ENCODE results near the gene CDK4. TPM values are rescaled to one million over a fixed set of nuclear protein-coding genes. Genes with fewer than 3 reads are reported as not detected.

The CDK4 gene
- total RNA-seq, 1 donor from 2014 or later: 59.0 TPM

GRCh38 chr12:57755454-57756372, 3.6 kb upstream of the CDK4 start:
- no peak for DNase-seq

DNA sequence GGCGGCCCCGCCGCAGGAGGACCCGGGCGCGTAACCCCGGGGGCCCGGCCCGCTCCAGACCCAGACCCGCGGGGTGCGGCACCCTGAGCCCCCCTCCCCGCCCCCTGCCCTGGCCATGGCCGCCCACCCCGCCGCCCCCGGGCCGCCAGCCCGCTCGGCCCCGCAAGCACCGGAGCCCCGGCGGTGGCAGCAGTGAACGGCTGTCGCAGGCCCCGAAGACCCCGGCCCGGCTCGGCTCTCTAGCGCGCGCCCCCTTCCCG, 3.0 kb upstream of the CDK4 start:
- no peak for DNase-seq

GRCh38 chr12:57754411-57755193, 2.5 kb upstream of the CDK4 start, which contains the start of gene MARCHF9:
TSS of gene MARCHF9 (plus strand) at chr12:57755103. CDS start at chr12:57755529, 426 bp downstream.
- peak; percentile 14 for DNase-seq

DNA sequence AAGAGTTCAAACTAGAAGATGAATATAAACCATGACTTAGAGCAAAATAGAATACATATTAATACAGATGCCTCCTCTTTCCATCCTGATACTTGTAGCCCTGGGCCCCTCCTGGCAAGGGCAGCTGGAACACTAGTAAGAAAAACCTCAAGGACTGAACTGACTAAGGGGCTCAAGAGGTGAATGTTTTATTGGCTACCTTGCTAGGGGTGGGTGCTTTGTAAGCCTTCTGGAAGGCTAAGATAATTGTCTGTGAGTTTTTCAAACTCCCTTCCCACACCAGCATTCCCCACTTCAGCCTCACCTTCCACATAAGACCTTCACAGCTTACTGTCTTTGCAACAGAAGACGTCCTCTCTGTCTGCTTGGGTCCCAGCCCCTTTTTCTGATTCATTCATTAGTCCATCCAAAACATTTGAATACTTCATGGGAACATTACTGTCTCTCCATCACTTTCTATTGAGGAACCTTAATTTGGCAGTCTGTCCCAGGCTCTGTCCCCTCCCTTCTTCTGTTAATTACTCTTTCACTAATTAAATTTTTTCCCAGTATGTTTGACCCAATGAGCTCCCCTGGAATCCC, 1.7 kb upstream of the CDK4 start:
- no peak for DNase-seq

GRCh38 chr12:57752668-57753000, 524 bp upstream of the CDK4 start:
- no peak for DNase-seq

DNA sequence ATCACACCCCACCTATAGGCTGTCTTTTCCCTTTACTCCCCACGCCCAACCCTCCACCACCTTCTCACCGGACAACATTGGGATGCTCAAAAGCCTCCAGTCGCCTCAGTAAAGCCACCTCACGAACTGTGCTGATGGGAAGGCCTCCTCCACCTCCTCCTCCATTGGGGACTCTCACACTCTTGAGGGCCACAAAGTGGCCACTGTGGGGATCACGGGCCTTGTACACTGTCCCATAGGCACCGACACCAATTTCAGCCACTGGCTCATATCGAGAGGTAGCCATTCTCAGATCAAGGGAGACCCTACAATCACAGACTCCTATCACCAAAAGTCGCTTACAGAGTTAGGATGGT, 700 bp downstream of the CDK4 start:
- no peak for DNase-seq

GRCh38 chr12:57750561-57751431, 1.3 kb downstream of the CDK4 start:
- DNase-seq: no peak

DNA sequence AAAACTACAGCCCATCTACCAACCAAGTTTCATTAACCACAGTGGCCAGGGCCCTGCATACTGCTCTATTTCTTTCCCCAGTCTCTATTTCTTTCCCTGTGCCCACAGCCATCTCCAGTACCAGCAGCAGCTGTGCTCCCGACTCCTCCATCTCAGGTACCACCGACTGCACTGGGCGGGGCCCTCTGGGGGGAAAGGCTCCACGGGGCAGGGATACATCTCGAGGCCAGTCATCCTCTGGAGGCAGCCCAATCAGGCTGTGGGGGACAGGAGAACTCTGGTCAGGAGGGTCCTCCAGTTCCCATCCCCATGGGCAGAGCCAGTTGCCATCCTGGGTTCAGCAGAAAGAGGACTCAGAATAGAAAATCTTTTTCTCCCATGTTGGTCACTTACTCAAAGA, 3.0 kb downstream of the CDK4 start:
- no peak for DNase-seq

DNA sequence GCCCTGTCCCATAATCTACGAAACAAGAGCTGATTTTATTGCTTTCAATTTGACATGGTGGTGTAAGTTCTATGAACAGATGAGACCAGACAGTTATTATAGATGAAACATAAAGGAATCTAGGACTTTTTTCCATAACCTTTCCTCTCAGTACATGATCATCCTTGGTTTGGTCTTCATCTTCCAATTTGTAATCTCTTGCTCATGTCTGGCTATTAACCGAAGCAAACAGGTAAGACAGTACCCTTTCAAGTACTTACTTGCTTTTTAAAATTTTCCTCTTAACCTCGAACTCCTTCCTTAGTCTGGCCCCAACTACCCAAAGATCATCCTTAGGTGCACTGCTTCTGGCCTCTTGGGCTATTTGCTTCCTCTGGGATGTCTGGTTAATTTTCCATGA, 6.1 kb downstream of the CDK4 start:
- no peak for DNase-seq

DNA sequence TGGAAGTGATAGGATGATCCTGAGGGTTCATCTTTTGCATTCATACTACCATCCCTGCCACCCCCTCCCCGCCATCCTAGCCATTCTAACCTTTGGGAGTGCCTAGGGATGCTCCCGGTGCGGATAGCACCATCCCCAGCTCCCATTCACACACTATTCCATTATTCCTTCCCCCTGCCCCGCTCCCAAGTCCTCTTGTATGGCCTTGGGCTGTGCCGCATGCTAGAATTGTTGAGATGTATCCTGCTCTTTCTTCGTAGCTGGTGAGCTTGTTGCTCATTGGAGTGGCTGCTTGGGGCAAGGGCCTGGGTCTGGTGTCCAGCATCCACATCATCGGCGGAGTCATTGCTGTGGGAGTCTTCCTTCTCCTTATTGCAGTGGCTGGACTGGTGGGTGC, 6.6 kb downstream of the CDK4 start:
- no peak for DNase-seq

DNA sequence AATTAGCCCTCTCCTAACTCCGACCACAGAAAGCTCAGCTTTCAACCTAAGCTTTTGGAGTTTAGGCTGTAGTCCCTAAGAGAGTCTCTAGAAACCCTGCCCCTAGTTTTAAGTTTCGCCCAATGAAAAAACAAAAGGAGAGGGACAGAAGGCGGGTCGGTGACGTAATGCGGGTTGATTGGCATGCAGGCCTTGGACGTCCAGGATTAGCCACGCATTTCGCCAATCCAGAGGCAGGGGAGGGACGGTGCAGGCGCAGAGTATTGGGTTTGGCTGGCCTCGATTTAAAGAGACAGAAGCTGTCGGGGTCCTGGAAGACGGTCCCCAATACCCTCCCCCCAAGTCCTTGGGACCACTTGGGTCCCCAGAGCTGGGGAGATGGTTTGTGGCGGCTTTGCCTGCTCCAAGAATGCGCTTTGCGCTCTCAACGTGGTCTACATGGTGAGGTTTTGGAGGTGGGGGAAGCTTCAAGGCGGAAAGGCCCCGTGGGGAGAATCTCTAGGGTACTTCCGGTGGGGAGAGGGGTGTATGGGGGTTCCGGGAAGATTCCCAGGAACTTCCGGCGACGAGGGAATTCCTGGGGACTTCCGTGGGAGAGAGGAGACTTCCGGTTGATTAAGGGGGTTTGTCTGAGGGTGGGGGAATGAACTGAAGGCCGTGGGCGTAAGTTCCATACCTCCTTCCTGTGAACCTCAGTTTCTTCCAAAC, 7.2 kb downstream of the CDK4 start, which contains the start of gene TSPAN31:
Gene TSPAN31 (plus strand): TSS at position 263 of the 708 bp plus-strand sequence. CDS start 116 bp downstream, at position 379.
- peak; percentile 97 for DNase-seq

- no peak for DNase-seq
Observed at GRCh38 chr12:57744194-57744776, 7.8 kb downstream of the CDK4 start.

GRCh38 chr12:57743769-57744168, 8.3 kb downstream of the CDK4 start:
- DNase-seq: no peak

DNA sequence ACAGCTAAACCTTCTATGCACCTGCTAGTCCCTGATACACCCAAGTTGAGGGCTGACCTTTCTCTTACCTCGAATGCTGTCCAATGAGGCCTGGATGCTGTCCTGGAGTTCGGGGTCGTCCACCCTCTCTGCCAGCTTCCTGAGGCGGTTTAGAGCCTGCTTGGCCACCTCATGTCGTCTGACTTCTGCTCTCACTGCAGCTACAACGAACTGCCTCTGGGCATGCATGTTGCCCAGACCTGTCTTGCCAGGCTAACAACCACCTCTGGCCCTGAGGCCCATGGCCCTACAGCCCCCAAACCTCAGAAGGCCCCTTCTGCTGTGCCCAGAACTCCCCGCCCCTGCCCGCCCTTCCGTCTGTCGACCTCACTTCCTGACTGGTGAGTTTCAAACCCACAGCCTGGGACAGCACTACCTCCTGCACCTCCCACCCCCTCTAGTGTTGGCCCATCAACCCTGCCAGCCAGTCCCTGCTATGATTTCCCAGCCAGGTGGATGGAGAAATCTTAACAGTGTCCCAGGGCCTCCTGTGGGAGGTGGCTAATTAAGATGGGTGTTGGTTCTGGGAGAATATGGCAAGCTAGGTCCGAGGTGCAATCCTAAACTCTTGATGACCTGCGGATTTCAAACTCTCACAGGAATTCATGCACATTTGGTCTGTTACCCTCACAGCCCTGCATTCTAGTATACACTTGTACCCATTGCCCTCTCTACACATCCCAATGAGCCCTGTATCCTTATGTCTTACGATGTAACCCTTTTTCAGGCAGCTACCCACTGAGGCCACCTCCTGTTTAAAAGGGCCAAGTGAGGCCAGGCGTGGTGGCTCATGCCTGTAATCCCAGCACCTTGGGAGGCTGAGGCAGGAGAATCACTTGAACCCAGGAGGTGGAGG, 10.0 kb downstream of the CDK4 start:
- DNase-seq: no peak

- DNase-seq: no peak
Observed at GRCh38 chr12:57741413-57741789, 10.7 kb downstream of the CDK4 start.

DNA sequence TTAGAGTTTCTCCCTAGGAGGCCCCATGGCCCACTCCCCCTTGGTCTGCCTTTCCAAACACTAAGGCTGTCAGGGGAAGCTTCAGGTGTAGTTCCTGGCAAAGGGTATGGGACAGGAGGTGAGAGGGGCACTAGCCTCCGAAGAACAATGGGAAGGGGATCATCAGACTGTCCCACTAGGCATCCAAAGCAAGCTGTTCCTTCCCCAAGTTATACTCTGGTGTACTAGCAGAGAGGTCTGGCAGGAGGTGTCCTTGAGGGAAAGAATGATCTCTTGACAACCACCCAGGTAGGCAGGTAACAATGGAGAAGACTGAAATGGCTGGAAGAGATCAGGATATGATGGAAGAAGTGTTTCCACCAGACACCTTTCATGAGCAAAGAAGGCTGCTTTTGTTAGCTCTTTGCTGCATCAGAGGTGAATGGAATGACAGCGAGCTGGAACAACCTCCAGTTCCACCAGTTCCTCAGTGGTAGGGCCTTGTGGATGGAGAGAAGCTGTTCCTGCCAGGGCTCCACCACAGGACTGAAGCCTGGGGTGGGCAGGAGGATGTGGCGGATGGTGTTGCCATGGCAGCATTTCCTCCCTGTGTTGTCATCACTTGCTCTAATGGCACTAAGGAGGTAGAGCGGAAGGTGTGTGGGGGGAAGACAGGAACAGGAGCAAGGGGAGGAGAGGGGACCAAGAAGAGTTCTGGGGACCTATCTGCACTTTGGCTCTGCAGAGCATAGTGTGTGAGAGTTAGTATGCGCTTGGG, 11.3 kb downstream of the CDK4 start:
- DNase-seq: peak; percentile 35

DNA sequence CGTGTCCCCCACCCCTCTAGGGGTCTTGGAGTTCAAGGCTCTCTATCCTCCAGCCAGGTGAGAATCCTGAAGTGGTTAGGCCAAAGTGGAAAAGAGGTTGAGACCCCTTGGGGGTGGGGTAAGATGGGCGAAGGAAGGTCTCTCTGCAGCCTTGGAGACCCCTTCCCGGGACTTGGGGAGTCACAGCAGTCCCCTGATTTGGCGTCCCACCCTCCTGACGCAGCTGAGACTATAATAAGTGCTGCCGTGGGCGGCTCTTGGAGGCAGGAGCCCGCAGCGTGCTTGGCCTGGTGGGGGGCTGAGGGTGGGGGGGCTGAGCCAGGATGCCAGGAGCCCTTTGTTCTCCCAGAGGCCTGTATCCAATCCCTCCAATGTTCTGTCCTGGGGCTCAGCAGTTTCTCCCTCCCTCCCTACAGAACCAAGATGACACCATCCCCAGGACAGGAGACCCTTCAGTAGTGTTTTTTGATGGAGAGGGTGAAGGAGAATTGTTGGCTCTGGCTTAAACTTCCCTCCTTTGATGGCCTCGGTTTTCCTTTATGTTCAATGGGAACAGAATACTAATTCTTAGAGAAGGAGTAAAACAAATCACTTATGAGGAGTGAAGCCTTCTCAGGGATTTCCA, 12.1 kb downstream of the CDK4 start:
- no peak for DNase-seq

DNA sequence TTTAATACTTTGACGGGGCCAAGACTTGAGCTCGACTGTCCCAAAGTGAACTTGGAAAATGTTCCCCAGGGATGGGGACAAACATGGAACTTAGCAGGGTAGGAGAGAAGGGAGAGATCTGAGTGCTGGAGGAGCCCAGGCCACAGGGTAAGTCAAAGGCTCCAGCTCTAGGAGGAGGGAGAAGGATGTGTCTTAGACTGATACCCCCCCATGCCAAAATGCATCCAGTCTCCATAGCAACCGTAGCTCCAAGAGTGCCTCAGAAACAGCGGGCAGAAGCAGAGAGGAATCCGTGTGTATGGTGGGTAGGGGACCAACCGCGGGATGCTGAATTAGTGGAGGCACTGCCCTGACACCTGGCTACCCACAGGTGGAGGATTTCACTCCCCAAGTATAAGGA, 12.7 kb downstream of the CDK4 start:
- DNase-seq: peak; percentile 26

- DNase-seq: peak; percentile 20
Observed at GRCh38 chr12:57738661-57739237, 13.4 kb downstream of the CDK4 start, which contains the start of gene AGAP2. TSS of gene AGAP2 (minus strand) at chr12:57738742. CDS start at chr12:57738246, 496 bp downstream.

All from occipital lobe (tissue), 2 donors.